ENCODE results near the gene SPPL3.

SPPL3 gene

DNA sequence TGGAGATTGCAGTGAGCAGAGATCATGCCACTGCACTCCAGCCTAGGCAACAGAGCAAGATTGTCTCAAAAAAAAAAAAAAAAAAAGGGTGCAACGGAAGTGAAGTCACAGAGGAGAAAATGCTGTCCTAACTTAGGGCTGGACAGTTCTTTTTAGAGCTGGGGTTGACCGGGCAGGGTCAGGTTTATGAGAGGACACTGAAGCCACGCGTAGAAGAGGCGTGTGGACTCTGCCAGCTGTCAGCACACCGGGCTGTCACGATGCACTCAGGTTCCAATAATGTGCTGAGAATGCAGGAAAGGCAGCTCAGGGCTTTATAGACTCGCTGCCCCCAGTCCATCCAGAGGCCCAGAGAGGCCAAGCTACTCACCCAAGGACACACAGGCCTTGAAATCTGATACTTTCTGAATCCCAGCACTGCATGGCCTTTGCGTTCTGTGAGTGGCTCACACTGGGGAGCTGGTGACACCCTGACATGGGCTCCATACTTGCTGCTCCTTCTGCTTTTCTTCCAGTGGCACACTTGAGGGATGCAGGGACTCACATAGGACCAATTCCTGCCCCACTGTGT is 28.9 kb upstream of the SPPL3 start:
- H3K4me3 ChIP-seq (ENCODE audit: low read length): no peak overlapping the region

DNA sequence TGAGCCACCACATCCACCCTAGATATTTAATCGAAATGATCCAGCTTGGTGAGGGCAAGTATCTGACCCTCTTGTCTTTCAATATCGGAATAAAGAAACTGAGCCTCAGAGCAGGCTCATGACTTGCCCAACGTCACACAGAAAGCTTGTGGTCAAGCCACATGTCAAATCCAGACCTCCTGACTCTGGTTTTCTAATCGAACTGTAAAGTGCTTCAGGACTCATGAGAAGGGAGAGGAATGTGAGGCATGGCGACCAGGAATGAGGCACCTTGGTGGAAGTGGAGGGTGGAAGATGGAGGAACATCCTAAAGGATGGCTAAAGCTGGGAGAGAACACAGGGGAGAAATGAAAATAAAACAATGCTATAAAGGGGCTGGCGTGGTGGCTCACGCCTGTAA is 27.9 kb upstream of the SPPL3 start:
- no peak overlapping the region for H3K4me3 ChIP-seq (ENCODE audit: low read length)
- TF ChIP-seq, protein P1, sequence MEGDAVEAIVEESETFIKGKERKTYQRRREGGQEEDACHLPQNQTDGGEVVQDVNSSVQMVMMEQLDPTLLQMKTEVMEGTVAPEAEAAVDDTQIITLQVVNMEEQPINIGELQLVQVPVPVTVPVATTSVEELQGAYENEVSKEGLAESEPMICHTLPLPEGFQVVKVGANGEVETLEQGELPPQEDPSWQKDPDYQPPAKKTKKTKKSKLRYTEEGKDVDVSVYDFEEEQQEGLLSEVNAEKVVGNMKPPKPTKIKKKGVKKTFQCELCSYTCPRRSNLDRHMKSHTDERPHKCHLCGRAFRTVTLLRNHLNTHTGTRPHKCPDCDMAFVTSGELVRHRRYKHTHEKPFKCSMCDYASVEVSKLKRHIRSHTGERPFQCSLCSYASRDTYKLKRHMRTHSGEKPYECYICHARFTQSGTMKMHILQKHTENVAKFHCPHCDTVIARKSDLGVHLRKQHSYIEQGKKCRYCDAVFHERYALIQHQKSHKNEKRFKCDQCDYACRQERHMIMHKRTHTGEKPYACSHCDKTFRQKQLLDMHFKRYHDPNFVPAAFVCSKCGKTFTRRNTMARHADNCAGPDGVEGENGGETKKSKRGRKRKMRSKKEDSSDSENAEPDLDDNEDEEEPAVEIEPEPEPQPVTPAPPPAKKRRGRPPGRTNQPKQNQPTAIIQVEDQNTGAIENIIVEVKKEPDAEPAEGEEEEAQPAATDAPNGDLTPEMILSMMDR (conservative IDR thresholded peaks at IDR 0.05; ENCODE audit: low read length): no peak
- no peak for DNase-seq (ENCODE audit: low read depth)

More for the DNA sequence above, 28.9 kb upstream of the SPPL3 start:
- TF ChIP-seq, protein P1 (conservative IDR thresholded peaks at IDR 0.05; ENCODE audit: low read length): no peak
- DNase-seq (ENCODE audit: low read depth): no peak

DNA sequence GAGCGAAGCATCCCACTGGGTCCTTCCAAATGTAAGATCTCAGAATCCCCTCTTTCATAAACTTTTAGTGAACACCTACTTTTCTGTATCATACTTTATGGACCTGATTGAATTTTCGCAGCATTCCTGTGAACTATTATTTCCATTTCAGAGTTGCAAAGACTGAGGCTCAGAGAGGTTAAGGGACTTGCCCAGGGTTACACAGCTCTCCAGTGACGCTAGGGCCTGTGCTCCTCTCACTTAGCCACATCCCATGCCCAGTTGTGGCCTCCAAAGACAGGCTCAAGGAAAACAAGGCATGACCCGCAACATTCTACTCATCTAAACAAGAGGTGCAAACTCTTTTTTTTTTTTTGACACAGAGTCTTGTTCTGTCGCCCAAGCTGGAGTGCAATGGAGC is 25.9 kb upstream of the SPPL3 start:
- DNase-seq (ENCODE audit: low read depth): no peak
- H3K4me3 ChIP-seq (ENCODE audit: low read length): no peak overlapping the region
- TF ChIP-seq, protein P1 (conservative IDR thresholded peaks at IDR 0.05; ENCODE audit: low read length): no peak

DNA sequence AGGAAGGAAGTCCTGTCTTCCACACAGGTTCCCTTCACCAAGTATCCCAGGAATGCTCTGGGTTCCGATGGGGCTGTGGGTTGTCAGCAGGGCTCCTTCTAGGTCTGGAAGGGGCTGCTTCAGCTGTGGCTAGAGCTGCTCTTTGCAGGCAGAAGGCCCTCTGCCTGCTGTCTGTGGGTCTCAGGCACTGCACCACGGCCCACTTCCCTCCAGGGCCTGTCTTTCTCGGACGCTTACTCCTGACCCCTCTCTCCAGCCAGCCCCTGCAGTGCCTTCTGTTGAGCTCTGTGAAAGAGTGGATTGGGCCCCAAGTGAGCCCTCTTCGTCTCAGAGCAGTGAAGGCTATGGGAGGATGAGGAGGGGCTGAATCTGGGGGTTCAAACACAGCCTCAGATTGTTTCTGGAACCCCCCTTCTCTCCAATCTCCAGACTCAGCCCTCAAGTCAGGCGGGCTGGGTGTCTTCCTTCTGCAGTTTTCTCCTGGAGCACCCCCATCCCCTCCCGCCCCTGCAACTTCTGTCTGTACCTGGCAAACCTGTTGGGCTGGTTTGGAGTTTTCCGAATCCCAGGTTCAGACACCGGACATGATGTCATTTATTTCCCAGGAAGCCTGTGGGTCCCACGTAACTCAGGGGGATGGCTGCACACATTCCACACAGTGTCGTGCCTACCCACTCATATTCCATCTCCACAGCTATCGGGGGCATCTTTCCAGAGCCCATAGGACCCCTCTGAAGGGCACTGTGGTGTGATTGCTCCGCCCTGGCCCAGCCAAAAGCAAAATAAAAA is 24.9 kb upstream of the SPPL3 start:
- no peak for DNase-seq (ENCODE audit: low read depth)

DNA sequence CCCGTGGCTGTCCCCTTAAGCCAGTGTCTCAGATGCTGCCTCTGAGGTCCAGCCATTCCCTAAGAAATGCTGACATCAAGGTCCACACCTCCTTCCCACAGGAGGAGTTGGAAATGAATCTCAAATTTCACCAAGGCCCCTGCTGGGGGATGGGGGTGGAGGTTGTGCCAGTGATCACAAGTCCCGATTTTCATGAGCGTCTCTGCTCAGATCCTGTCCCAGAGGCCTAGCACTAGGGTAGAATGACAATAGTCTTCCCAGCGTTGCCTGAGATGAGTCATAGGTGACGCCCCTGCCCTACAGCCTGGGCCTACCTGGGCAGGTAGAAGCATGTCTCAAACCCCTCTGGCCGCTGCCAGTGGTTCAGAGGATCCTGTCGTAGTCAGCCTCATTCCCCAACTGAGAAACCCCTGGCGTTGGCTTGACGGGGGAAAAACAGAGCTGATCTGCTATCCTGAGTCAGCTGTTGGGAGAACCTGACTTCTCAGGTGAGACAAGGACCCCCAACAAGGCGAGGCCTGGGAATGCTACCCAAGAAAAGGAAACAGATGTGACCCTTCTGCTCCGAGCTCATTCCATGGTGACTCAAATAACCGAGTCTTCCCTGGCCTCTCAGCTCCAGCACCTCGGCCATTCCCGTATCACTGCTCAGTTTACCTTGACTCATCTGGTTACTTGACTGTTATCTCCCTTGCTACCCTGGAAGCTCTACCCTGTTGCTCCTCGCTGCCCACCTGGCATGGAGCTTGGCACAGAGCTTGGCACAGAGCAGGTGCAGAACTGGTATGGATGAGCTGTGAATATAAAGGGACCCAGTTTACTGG is 21.8 kb upstream of the SPPL3 start:
- no peak for DNase-seq (ENCODE audit: low read depth)
- no peak overlapping the region for H3K4me3 ChIP-seq (ENCODE audit: low read length)
- TF ChIP-seq, protein P1 (conservative IDR thresholded peaks at IDR 0.05; ENCODE audit: low read length): no peak

More for the DNA sequence above, 24.9 kb upstream of the SPPL3 start:
- TF ChIP-seq, protein P1 (conservative IDR thresholded peaks at IDR 0.05; ENCODE audit: low read length): no peak
- no peak overlapping the region for H3K4me3 ChIP-seq (ENCODE audit: low read length)

DNA sequence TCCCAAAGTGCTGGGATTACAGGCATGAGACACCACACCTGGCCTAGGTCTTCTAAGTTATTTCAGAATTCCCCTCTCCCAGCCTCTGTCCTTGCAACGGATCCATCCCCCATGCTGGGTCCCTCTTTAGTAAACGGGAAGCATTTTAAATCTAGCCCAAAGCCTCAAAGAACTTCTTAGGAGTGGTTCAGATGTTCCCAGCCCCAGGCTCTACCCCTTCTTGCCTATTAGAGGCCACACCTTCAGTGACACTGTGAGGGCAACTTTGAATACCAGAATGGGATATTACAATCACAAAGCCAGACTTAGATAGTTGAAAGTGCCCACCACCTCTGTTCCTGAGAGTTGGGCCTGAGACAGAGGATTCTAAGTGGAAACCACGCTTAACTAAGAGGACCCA is 18.1 kb upstream of the SPPL3 start:
- TF ChIP-seq, protein P1 (conservative IDR thresholded peaks at IDR 0.05; ENCODE audit: low read length): no peak
- no peak overlapping the region for H3K4me3 ChIP-seq (ENCODE audit: low read length)

More for the DNA sequence above, 18.1 kb upstream of the SPPL3 start:
- DNase-seq (ENCODE audit: low read depth): no peak

Data from AG10803 (cell line).